ENCODE measurements around the gene PTPRN2. TPM values are rescaled to one million over a fixed set of nuclear protein-coding genes. Genes with fewer than 3 reads are reported as not detected.

The PTPRN2 gene
- total RNA-seq, 1 experiment from 2014 or later, result 2.1 TPM

DNA sequence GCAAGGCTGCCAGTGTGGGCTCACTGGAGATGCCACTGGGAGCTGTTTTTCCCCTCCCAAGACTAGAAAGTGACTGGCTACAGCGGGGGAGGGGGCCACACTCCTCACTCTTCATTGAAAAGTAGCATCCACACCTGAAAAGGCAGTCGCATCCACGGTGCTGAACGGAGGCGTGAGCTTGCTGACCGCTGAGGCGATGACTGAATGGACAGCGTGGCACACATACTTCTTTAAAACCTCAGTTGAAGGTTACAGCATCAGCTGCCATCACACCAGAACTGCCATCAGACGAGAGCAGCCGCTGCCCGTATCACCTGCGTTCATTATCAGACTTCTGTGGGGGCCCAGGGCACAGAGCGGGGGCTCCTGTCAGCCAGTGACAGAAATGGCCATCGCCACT is 923.6 kb downstream of the PTPRN2 start:
- DNase-seq (ENCODE audit: low read depth, low spot score), result no peak
- no peak for ATAC-seq
- CTCF ChIA-PET, result no interaction called here

More for the DNA sequence above, 923.6 kb downstream of the PTPRN2 start:
- H3K9me2 ChIP-seq (ENCODE audit: insufficient read depth), result no peaks in the 10 kb centered on the region
- ChIA-PET RAD21 (ENCODE audit: low non-redundant PET in 1 of 2, low total read pairs in 2 of 2, uncharacterized antibody in 2 of 2, unreplicated experiment in 2 of 2) (no interaction called here), POLR2A (no interaction called here)
- no TSS peak for BruUV-seq (replicated peaks)
- no peak overlapping the region for H2AFZ ChIP-seq (ENCODE audit: low read depth, low read length, poor library complexity, severe bottlenecking)
- no peak overlapping the region for H3K27ac ChIP-seq (ENCODE audit: low read depth, low read length)
- peaks cover 7% of the 10 kb centered on the region; the same call in 1 of the 2 replicates for H3K79me2 ChIP-seq (ENCODE audit: insufficient read depth, low read length)
- TF ChIP-seq CEBPB (IDR thresholded peaks at IDR 0.05; ENCODE audit: low read depth), result no peak
- TF ChIP-seq SP1 (IDR thresholded peaks at IDR 0.05; ENCODE audit: low read depth), result no peak
- TF ChIP-seq EGR1 (IDR thresholded peaks at IDR 0.05; ENCODE audit: low read depth), result no peak
- TF ChIP-seq JUND (IDR thresholded peaks at IDR 0.05), result no peak
- TF ChIP-seq POLR2A (IDR thresholded peaks at IDR 0.05; ENCODE audit: borderline replicate concordance, extremely low read depth, insufficient read depth, insufficient read length), result no peak
- no peak for TF ChIP-seq EZH2phosphoT487 (IDR thresholded peaks at IDR 0.05; ENCODE audit: borderline replicate concordance)
- TF ChIP-seq, protein P1, sequence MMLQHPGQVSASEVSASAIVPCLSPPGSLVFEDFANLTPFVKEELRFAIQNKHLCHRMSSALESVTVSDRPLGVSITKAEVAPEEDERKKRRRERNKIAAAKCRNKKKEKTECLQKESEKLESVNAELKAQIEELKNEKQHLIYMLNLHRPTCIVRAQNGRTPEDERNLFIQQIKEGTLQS (IDR thresholded peaks at IDR 0.05), result no peak
- TF ChIP-seq ZBTB33 (IDR thresholded peaks at IDR 0.05; ENCODE audit: extremely low read depth, insufficient replicate concordance, low read length), result no peak
- TF ChIP-seq FOSL1 (IDR thresholded peaks at IDR 0.05; ENCODE audit: low read depth), result no peak
- no peak for TF ChIP-seq ZNF274 (IDR thresholded peaks at IDR 0.05; ENCODE audit: low read depth, low read length)
- TF ChIP-seq, protein P2, sequence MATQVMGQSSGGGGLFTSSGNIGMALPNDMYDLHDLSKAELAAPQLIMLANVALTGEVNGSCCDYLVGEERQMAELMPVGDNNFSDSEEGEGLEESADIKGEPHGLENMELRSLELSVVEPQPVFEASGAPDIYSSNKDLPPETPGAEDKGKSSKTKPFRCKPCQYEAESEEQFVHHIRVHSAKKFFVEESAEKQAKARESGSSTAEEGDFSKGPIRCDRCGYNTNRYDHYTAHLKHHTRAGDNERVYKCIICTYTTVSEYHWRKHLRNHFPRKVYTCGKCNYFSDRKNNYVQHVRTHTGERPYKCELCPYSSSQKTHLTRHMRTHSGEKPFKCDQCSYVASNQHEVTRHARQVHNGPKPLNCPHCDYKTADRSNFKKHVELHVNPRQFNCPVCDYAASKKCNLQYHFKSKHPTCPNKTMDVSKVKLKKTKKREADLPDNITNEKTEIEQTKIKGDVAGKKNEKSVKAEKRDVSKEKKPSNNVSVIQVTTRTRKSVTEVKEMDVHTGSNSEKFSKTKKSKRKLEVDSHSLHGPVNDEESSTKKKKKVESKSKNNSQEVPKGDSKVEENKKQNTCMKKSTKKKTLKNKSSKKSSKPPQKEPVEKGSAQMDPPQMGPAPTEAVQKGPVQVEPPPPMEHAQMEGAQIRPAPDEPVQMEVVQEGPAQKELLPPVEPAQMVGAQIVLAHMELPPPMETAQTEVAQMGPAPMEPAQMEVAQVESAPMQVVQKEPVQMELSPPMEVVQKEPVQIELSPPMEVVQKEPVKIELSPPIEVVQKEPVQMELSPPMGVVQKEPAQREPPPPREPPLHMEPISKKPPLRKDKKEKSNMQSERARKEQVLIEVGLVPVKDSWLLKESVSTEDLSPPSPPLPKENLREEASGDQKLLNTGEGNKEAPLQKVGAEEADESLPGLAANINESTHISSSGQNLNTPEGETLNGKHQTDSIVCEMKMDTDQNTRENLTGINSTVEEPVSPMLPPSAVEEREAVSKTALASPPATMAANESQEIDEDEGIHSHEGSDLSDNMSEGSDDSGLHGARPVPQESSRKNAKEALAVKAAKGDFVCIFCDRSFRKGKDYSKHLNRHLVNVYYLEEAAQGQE (IDR thresholded peaks at IDR 0.05; ENCODE audit: low read depth), result no peak
- TF ChIP-seq SIN3A (IDR thresholded peaks at IDR 0.05; ENCODE audit: low read depth), result no peak
- TF ChIP-seq POLR2AphosphoS5 (IDR thresholded peaks at IDR 0.05; ENCODE audit: low read depth, low read length), result no peak
- TF ChIP-seq MAX (IDR thresholded peaks at IDR 0.05), result no peak
- TF ChIP-seq CBX3 (IDR thresholded peaks at IDR 0.05; ENCODE audit: low read depth), result no peak
- no peak for TF ChIP-seq ELF1 (IDR thresholded peaks at IDR 0.05; ENCODE audit: borderline replicate concordance, low read depth)
- TF ChIP-seq TCF7L2 (IDR thresholded peaks at IDR 0.05; ENCODE audit: borderline replicate concordance, extremely low read depth, insufficient read depth, insufficient read length), result no peak
- no peak for TF ChIP-seq RAD21 (IDR thresholded peaks at IDR 0.05; ENCODE audit: low read depth)
- TF ChIP-seq, protein P3, sequence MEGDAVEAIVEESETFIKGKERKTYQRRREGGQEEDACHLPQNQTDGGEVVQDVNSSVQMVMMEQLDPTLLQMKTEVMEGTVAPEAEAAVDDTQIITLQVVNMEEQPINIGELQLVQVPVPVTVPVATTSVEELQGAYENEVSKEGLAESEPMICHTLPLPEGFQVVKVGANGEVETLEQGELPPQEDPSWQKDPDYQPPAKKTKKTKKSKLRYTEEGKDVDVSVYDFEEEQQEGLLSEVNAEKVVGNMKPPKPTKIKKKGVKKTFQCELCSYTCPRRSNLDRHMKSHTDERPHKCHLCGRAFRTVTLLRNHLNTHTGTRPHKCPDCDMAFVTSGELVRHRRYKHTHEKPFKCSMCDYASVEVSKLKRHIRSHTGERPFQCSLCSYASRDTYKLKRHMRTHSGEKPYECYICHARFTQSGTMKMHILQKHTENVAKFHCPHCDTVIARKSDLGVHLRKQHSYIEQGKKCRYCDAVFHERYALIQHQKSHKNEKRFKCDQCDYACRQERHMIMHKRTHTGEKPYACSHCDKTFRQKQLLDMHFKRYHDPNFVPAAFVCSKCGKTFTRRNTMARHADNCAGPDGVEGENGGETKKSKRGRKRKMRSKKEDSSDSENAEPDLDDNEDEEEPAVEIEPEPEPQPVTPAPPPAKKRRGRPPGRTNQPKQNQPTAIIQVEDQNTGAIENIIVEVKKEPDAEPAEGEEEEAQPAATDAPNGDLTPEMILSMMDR (IDR thresholded peaks at IDR 0.05 in 2 of 3, conservative IDR thresholded peaks at IDR 0.05 in 1 of 3; ENCODE audit: borderline replicate concordance in 1 of 3, insufficient read depth in 1 of 3, low read depth in 2 of 3, low read length in 2 of 3), result no peak
- TF ChIP-seq EZH2 (IDR thresholded peaks at IDR 0.05), result no peak
- no peaks in the 10 kb centered on the region for H4K20me1 ChIP-seq (ENCODE audit: insufficient read depth)
- H3K27me3 ChIP-seq (ENCODE audit: insufficient read depth, low read length), result no peaks in the 10 kb centered on the region
- H3K4me2 ChIP-seq (ENCODE audit: low read length), result 0 out of 2 replicates have a peak overlapping the region, but pooled peaks have one; percentile 68
- peaks cover 7 to 35% of the 10 kb centered on the region in 2 experiments; a peak in 3 of 4 replicates for H3K4me1 ChIP-seq (ENCODE audit: control insufficient read depth in 1 of 2, insufficient read depth in 2 of 2, low read length in 2 of 2)
- H3K36me3 ChIP-seq (ENCODE audit: control insufficient read depth in 1 of 2, insufficient read depth in 2 of 2, low read length in 2 of 2), result no peaks in the 10 kb centered on the region
- intact Hi-C loops (cut with micrococcal nuclease), result loop anchor here (2.0 kb wide), 1 partner anchor 99 kb away; no protein-coding TSS in a partner anchor
- no peak overlapping the region for H3K9ac ChIP-seq (ENCODE audit: low read length)
- no peak overlapping the region for H3K4me3 ChIP-seq (replicated peaks in 1 of 2; ENCODE audit: low read depth in 1 of 2, low read length in 2 of 2)
- no peaks in the 10 kb centered on the region for H3K9me3 ChIP-seq (ENCODE audit: control insufficient read depth in 1 of 2, insufficient read depth in 1 of 2, low read depth in 1 of 2, low read length in 2 of 2)
